BLaER1 (cell line): ENCODE data around the gene APBA2.

Experiments used
- H3K27ac ChIP-seq: shearing (Covaris generic); formaldehyde crosslinking; 2 replicates; pipeline ENCODE4 v1.8.1; 2022
- H3K27me3 ChIP-seq: shearing (Covaris generic); formaldehyde crosslinking; 2 replicates; pipeline ENCODE4 v1.8.1; 2022
- H3K36me3 ChIP-seq: shearing (Covaris generic); formaldehyde crosslinking; 2 replicates; pipeline ENCODE4 v1.8.1; 2022
- H3K4me1 ChIP-seq: shearing (Covaris generic); formaldehyde crosslinking; 2 replicates; pipeline ENCODE4 v1.8.1; 2022
- H3K4me2 ChIP-seq: shearing (Covaris generic); formaldehyde crosslinking; 2 replicates; pipeline ENCODE4 v1.8.1; 2022
- H3K4me3 ChIP-seq: shearing (Covaris generic); formaldehyde crosslinking; 2 replicates; pipeline ENCODE4 v1.8.1; 2022
- H3K9ac ChIP-seq: shearing (Covaris generic); formaldehyde crosslinking; 2 replicates; pipeline ENCODE4 v1.8.1; 2022
- H3K9me3 ChIP-seq: shearing (Covaris generic); formaldehyde crosslinking; 2 replicates; pipeline ENCODE4 v1.8.1; 2022
- H4K20me1 ChIP-seq: shearing (Covaris generic); formaldehyde crosslinking; 2 replicates; pipeline ENCODE4 v1.8.1; 2022
- Cebpa-rat ChIP-seq: shearing (Covaris generic); IDR thresholded peaks from 2 replicates; pipeline ENCODE4 v1.8.1; 2022

The APBA2 gene

DNA sequence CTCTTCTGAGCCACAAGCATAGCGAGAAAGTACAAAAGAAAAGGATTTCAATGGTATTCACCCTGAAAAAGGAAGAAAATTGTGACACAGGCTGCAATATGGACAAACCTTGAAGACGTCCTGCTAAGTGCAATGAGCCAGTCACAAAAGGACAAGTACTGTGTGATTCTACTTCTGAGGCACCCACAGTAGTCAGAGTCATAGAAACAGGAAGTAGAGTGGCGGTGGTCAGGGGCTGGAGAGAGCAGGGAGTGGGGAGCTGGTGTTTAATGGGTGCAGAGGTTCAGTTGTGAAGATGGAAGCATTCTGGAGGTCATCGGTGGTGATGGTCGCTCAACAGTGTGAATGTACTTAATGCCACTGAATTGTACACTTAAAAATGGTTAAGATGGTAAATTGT lies 180.5 kb downstream of the APBA2 start:
- Histone ChIP-seq H3K9me3 (0 out of 2 replicates have a peak, but pooled peaks cover 8% of the 10 kb centered on the region), H3K4me2 (no peak overlapping the region), H3K27ac (no peak overlapping the region), H3K36me3 (0 out of 2 replicates have a peak, but pooled peaks cover 4% of the 10 kb centered on the region), H4K20me1 (peaks cover 13% of the 10 kb centered on the region), H3K9ac (no peak overlapping the region), H3K27me3 (no peaks in the 10 kb centered on the region), H3K4me3 (no peak overlapping the region), H3K4me1 (peaks cover 15% of the 10 kb centered on the region)
- TF ChIP-seq Cebpa-rat, result no peak

DNA sequence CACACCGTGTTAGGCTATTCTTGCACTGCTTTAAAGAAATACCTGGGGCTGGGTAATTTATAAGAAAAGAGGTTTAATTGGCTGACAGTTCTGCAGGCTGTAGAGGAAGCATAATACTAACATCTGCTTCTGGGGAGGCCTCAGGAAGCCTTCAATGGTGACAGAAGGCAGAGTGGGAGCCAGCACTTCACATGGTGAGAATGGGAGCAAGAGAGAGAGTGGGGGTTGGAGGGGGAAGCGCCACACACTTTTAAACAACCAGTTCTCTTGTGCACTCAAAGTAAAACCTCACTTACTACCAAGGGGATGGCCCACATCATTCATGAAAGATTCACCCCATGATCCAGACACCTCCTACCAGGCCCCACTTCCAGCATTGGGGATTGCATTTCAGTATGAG lies 181.1 kb downstream of the APBA2 start:
- Histone ChIP-seq H3K9me3 (0 out of 2 replicates have a peak, but pooled peaks cover 8% of the 10 kb centered on the region), H3K27me3 (no peaks in the 10 kb centered on the region), H4K20me1 (peaks cover 8% of the 10 kb centered on the region), H3K4me2 (no peak overlapping the region), H3K36me3 (0 out of 2 replicates have a peak, but pooled peaks cover 4% of the 10 kb centered on the region), H3K4me1 (peaks cover 15% of the 10 kb centered on the region), H3K9ac (no peak overlapping the region), H3K27ac (no peak overlapping the region), H3K4me3 (no peak overlapping the region)
- TF ChIP-seq Cebpa-rat, result no peak

DNA sequence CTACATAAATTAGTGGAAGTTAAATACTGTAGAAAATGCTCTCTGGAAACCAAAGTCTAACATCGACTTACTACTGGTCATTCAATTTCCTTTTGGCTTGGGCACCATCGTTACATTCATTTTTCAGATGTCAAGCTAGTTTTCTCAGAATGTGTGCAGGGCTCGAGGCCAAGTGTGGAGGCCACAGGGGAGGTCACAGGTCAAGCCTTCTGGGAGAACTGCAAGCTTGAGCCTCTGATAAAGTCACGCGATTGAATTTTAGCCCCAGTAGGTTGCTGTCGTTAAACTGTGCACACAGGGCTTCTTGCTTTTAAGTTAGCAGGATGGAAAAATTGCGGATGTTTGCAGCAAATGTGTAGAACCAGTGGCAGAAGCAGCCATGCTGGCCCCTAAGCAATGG lies 182.2 kb downstream of the APBA2 start:
- peaks cover 15% of the 10 kb centered on the region for H3K4me1 ChIP-seq
- TF ChIP-seq Cebpa-rat, result no peak
- no peak overlapping the region for H3K9ac ChIP-seq
- H3K9me3 ChIP-seq, result 0 out of 2 replicates have a peak, but pooled peaks cover 8% of the 10 kb centered on the region
- H4K20me1 ChIP-seq, result no peaks in the 10 kb centered on the region
- no peak overlapping the region for H3K4me2 ChIP-seq
- no peak overlapping the region for H3K27ac ChIP-seq
- no peak overlapping the region for H3K4me3 ChIP-seq
- H3K27me3 ChIP-seq, result no peaks in the 10 kb centered on the region
- H3K36me3 ChIP-seq, result 0 out of 2 replicates have a peak, but pooled peaks cover 4% of the 10 kb centered on the region

DNA sequence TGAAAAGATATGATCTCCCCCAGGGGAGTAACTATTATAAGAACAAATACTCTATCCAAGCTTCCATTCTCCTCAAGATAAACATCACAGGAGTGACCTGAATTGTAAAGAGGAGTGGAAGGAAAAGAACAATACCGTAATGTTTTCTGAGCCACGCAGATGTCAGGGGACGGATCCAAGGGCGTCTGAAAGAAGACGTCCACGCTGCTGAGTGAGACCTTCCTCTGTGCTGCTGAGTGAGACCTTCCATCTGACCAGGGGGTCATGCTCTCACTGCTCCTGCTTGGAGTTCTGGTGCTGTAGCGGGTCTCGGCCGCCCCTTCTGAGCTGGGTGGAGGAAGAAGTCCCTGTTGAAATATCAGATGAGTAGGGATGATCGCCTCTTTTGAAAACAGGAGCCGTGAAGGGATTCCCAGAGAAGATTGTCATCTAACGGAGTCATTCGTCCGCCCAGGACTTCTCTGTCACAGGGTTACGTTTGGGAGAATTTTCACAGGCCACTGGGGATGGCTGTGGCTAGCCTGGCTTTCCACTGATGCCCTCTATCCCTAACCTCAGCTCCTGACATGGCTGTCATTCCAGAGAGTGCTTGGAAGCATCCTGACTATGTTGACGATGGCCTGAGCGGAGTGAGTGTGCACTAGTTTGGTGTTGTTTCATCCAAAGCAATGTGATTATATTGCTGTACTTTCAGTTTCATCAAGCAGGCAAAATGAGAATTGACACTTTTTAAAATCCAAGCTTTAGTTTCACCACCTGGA lies 184.9 kb downstream of the APBA2 start:
- peaks cover 6% of the 10 kb centered on the region; the same call in 1 of the 2 replicates for H3K36me3 ChIP-seq
- no peak overlapping the region; the same call in 1 of the 2 replicates for H3K27ac ChIP-seq
- H3K4me3 ChIP-seq, result no peak overlapping the region
- H4K20me1 ChIP-seq, result no peaks in the 10 kb centered on the region
- no peaks in the 10 kb centered on the region for H3K27me3 ChIP-seq
- peak overlapping the region; percentile 51 for H3K4me2 ChIP-seq
- H3K9ac ChIP-seq, result peak overlapping the region; percentile 45; the same call in 1 of the 2 replicates
- H3K9me3 ChIP-seq, result 0 out of 2 replicates have a peak, but pooled peaks cover 8% of the 10 kb centered on the region
- peaks cover 15% of the 10 kb centered on the region for H3K4me1 ChIP-seq
- TF ChIP-seq Cebpa-rat, result no peak

DNA sequence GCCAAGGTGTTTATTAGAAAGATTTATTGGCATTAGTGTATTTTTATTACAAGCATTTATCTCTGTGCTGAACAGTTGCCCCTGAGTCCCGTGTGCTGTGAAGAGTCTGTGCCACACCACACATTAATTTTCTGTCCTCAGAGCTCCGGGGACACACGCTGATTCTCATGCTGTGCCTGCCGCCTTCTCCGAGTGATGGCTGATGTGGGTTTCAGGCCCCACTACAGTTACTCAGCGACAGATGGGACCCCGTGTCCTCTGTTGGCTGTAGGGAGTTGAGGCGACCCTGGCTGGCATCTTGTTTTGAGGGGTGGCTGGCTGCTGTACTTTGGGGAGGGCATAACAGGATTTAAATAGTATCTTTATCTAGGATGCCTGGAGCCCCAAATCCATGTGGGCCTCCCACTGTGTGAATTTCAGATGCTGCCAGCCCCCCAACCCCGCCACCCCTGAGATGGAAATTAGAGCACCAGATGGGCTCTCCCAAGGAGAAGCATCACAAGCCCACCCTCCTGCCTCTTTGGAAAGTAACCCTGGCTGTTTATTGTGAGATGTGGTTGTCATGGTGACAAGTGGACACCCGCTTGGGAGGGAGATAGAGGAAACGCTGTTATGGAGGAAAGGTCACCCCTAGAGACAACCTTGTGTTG lies 185.6 kb downstream of the APBA2 start:
- Histone ChIP-seq H3K36me3 (peaks cover 10% of the 10 kb centered on the region; the same call in 1 of the 2 replicates), H3K27ac (no peak overlapping the region), H4K20me1 (no peaks in the 10 kb centered on the region), H3K9me3 (0 out of 2 replicates have a peak, but pooled peaks cover 8% of the 10 kb centered on the region), H3K4me1 (peaks cover 15% of the 10 kb centered on the region), H3K4me3 (no peak overlapping the region), H3K9ac (no peak overlapping the region), H3K27me3 (no peaks in the 10 kb centered on the region), H3K4me2 (no peak overlapping the region)
- no peak for TF ChIP-seq Cebpa-rat

DNA sequence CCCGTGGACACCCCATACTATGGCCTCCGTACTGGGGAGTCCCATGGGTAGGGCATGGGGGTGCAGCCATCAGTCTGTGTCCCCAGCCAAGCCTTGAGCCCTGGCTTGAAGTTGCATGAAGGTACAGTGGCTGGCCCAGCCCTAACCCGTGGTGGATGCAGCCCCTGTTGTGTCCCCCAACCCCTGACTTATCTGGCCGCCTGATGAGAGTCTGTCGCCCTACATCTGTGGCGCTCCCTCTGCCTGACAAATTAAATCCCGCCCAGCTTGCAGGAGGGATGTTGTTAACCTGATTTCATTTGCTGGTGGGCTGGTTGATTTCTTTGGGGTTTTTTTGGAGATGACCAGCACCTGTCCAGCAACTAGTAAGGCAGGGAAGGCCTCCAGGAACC lies 186.1 kb downstream of the APBA2 start:
- Histone ChIP-seq H3K27me3 (no peaks in the 10 kb centered on the region), H3K9me3 (0 out of 2 replicates have a peak, but pooled peaks cover 8% of the 10 kb centered on the region), H4K20me1 (no peaks in the 10 kb centered on the region), H3K36me3 (peaks cover 10% of the 10 kb centered on the region; the same call in 1 of the 2 replicates), H3K9ac (no peak overlapping the region), H3K4me3 (no peak overlapping the region), H3K4me1 (peaks cover 15% of the 10 kb centered on the region), H3K27ac (no peak overlapping the region), H3K4me2 (no peak overlapping the region)
- TF ChIP-seq Cebpa-rat, result no peak

DNA sequence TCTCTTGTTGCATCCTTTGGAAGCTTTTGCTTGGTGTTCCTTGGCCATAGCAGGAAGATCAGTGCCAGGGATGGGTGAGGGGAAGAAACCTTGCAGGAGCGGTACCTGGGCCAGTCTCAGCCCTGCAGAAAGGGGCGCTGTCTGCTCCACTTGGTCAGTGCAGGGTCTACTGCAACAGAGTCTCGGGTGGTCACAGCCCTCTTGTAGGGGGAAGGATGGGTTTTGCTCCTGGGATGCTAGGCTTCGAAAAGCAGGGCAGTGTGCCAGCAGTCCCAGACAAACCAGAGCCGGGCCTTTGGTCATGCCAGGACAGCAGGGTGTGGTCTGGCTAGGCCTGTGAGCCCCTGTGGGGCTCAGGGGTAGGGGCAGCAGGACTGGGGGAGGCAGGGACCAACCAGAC lies 186.7 kb downstream of the APBA2 start:
- H3K27ac ChIP-seq, result no peak overlapping the region
- H3K36me3 ChIP-seq, result peaks cover 10% of the 10 kb centered on the region; the same call in 1 of the 2 replicates
- H4K20me1 ChIP-seq, result no peaks in the 10 kb centered on the region
- no peak overlapping the region for H3K4me3 ChIP-seq
- H3K4me2 ChIP-seq, result no peak overlapping the region
- H3K27me3 ChIP-seq, result no peaks in the 10 kb centered on the region
- H3K9me3 ChIP-seq, result 0 out of 2 replicates have a peak, but pooled peaks cover 8% of the 10 kb centered on the region
- no peak for TF ChIP-seq Cebpa-rat
- peaks cover 15% of the 10 kb centered on the region for H3K4me1 ChIP-seq
- H3K9ac ChIP-seq, result no peak overlapping the region

DNA sequence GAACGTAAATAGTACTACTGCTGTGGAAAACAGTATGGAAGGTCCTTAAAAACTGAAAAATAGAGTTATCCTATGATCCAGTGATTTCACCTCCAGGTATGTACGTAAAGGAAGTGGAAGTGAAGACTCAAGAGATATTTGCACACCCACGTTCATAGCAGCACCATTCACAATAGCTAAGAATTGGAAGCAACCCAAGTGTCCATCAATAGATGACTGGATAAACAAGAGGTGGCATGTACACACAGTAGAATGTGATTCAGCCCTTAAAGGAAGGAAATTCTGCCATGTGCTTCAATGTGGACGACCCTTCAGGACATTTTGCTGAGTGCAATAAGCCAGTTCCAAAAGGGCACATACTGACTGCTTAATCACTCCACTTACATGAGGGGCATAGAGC lies 188.3 kb downstream of the APBA2 start:
- no peak for TF ChIP-seq Cebpa-rat
- H3K27me3 ChIP-seq, result no peaks in the 10 kb centered on the region

DNA sequence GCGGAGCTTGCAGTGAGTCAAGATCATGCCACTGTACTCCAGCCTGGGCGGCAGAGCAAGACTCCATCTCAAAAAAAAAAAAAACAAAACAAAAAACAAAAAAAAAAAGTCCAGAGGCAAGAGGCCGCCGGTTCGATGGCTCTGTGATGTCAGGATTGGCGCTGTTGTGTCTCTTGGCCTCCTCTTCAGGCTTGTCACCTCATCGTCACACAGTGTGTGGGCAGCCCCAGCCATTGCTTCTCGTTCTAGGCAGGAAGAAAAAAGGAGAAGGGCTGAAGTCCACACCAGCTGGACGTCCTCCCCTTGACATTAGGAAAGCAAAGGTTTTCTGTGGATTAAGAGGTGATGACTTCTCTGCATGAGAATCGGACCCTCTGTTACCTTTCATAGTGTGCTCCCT lies 192.8 kb downstream of the APBA2 start:
- H3K4me1 ChIP-seq, result no peaks in the 10 kb centered on the region
- no peaks in the 10 kb centered on the region for H3K9me3 ChIP-seq
- no peaks in the 10 kb centered on the region for H4K20me1 ChIP-seq
- H3K4me2 ChIP-seq, result no peak overlapping the region
- H3K27me3 ChIP-seq, result no peaks in the 10 kb centered on the region
- H3K27ac ChIP-seq, result no peak overlapping the region
- H3K9ac ChIP-seq, result no peak overlapping the region
- no peak overlapping the region for H3K4me3 ChIP-seq
- peaks cover 14% of the 10 kb centered on the region; the same call in 1 of the 2 replicates for H3K36me3 ChIP-seq
- no peak for TF ChIP-seq Cebpa-rat

More for the DNA sequence above, 188.3 kb downstream of the APBA2 start:
- no peak overlapping the region for H3K4me3 ChIP-seq
- no peak overlapping the region for H3K27ac ChIP-seq
- H4K20me1 ChIP-seq, result no peaks in the 10 kb centered on the region
- 0 out of 2 replicates have a peak, but pooled peaks cover 2% of the 10 kb centered on the region for H3K9me3 ChIP-seq
- peaks cover 15% of the 10 kb centered on the region for H3K4me1 ChIP-seq
- H3K4me2 ChIP-seq, result no peak overlapping the region
- no peak overlapping the region for H3K9ac ChIP-seq
- H3K36me3 ChIP-seq, result peaks cover 6% of the 10 kb centered on the region; the same call in 1 of the 2 replicates

DNA sequence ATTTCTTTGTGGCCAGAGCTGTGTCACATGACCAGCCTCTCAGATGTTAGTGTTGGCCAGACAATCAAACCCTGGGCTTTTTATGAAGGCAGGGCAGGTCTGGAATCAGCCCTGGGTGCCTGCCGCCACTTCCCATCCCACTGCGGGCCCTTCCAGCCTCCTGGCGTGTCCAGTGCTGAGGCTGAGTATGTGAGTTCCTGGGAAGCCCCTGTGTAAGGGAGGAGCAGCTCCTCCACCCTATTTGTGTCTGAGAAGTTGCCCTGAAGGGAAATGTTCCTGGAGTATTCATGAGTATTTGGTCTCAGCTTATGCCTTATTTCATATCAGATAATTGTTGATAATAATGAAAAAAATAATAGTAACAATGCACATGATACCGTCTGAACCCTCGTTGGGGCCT lies 193.7 kb downstream of the APBA2 start:
- Histone ChIP-seq H3K27me3 (no peaks in the 10 kb centered on the region), H3K4me1 (no peaks in the 10 kb centered on the region), H4K20me1 (no peaks in the 10 kb centered on the region), H3K4me3 (no peak overlapping the region), H3K9ac (no peak overlapping the region), H3K9me3 (no peaks in the 10 kb centered on the region), H3K27ac (no peak overlapping the region), H3K4me2 (no peak overlapping the region), H3K36me3 (peaks cover 14% of the 10 kb centered on the region; the same call in 1 of the 2 replicates)
- TF ChIP-seq Cebpa-rat, result no peak
